Activated naive CD8-positive, alpha-beta T cell (primary cell): ENCODE data around the gene ANKRD63.

Experiments
- H3K27ac Mint-ChIP-seq: one replicate; pipeline ENCODE4 v1.8.0; 2021; ENCODE audit warnings: mixed read lengths
- H3K27me3 Mint-ChIP-seq: one replicate; pipeline ENCODE4 v1.8.0; 2021; ENCODE audit warnings: mixed read lengths
- H3K36me3 Mint-ChIP-seq: one replicate; pipeline ENCODE4 v1.8.0; 2021; ENCODE audit warnings: mixed read lengths
- H3K4me1 Mint-ChIP-seq: one replicate; pipeline ENCODE4 v1.8.0; 2021; ENCODE audit warnings: low read depth, mixed read lengths
- H3K4me3 Mint-ChIP-seq: one replicate; pipeline ENCODE4 v1.8.0; 2021; ENCODE audit warnings: mild to moderate bottlenecking, mixed read lengths
- H3K9me3 Mint-ChIP-seq: one replicate; pipeline ENCODE4 v1.8.0; 2021; ENCODE audit warnings: low read depth, mixed read lengths

Gene ANKRD63

GRCh38 chr15:40281801-40282146 lies 1.1 kb downstream of the ANKRD63 start:
- no peaks in the 10 kb centered on the region for H3K9me3 Mint-ChIP-seq
- H3K4me3 Mint-ChIP-seq = no peak overlapping the region

GRCh38 chr15:40281057-40281800 lies 1.6 kb downstream of the ANKRD63 start:
- H3K9me3 Mint-ChIP-seq = no peaks in the 10 kb centered on the region
- H3K27me3 Mint-ChIP-seq = peaks cover 7% of the 10 kb centered on the region
- peak overlapping the region; percentile 61 for H3K4me3 Mint-ChIP-seq
- peak overlapping the region; percentile 68 for H3K27ac Mint-ChIP-seq
- H3K4me1 Mint-ChIP-seq = peaks cover 7% of the 10 kb centered on the region
- H3K36me3 Mint-ChIP-seq = no peaks in the 10 kb centered on the region

More at GRCh38 chr15:40281801-40282146, 1.1 kb downstream of the ANKRD63 start:
- no peak overlapping the region for H3K27ac Mint-ChIP-seq
- H3K27me3 Mint-ChIP-seq = peaks cover 7% of the 10 kb centered on the region
- no peaks in the 10 kb centered on the region for H3K36me3 Mint-ChIP-seq
- H3K4me1 Mint-ChIP-seq = peaks cover 7% of the 10 kb centered on the region

GRCh38 chr15:40280260-40281056 lies 2.4 kb downstream of the ANKRD63 start:
- Mint-ChIP-seq H3K27ac (no peak overlapping the region), H3K4me1 (peaks cover 7% of the 10 kb centered on the region), H3K9me3 (no peaks in the 10 kb centered on the region), H3K36me3 (no peaks in the 10 kb centered on the region), H3K27me3 (peaks cover 7% of the 10 kb centered on the region), H3K4me3 (no peak overlapping the region)

- H3K4me1 Mint-ChIP-seq = peaks cover 9% of the 10 kb centered on the region
- no peaks in the 10 kb centered on the region for H3K9me3 Mint-ChIP-seq
- no peak overlapping the region for H3K27ac Mint-ChIP-seq
- no peaks in the 10 kb centered on the region for H3K36me3 Mint-ChIP-seq
- peaks cover 7% of the 10 kb centered on the region for H3K27me3 Mint-ChIP-seq
- no peak overlapping the region for H3K4me3 Mint-ChIP-seq
These were observed 3.3 kb downstream of the ANKRD63 start for GRCh38 chr15:40279437-40280141.

GRCh38 chr15:40278026-40278425 lies 4.8 kb downstream of the ANKRD63 start:
- no peaks in the 10 kb centered on the region for H3K9me3 Mint-ChIP-seq

GRCh38 chr15:40277471-40277870 lies 5.4 kb downstream of the ANKRD63 start:
- Mint-ChIP-seq H3K9me3 (no peaks in the 10 kb centered on the region), H3K36me3 (no peaks in the 10 kb centered on the region), H3K4me1 (peaks cover 9% of the 10 kb centered on the region), H3K4me3 (no peak overlapping the region), H3K27me3 (peaks cover 7% of the 10 kb centered on the region), H3K27ac (no peak overlapping the region)

More at GRCh38 chr15:40278026-40278425, 4.8 kb downstream of the ANKRD63 start:
- Mint-ChIP-seq H3K36me3 (no peaks in the 10 kb centered on the region), H3K27me3 (peaks cover 7% of the 10 kb centered on the region), H3K4me1 (peaks cover 9% of the 10 kb centered on the region), H3K4me3 (no peak overlapping the region), H3K27ac (no peak overlapping the region)

GRCh38 chr15:40276927-40277326 lies 5.9 kb downstream of the ANKRD63 start:
- no peaks in the 10 kb centered on the region for H3K36me3 Mint-ChIP-seq
- H3K4me1 Mint-ChIP-seq = peaks cover 9% of the 10 kb centered on the region
- no peak overlapping the region for H3K4me3 Mint-ChIP-seq
- H3K9me3 Mint-ChIP-seq = no peaks in the 10 kb centered on the region
- peaks cover 7% of the 10 kb centered on the region for H3K27me3 Mint-ChIP-seq
- no peak overlapping the region for H3K27ac Mint-ChIP-seq

GRCh38 chr15:40275954-40276353 lies 6.9 kb downstream of the ANKRD63 start:
- Mint-ChIP-seq H3K4me3 (no peak overlapping the region), H3K27me3 (peaks cover 7% of the 10 kb centered on the region), H3K4me1 (peaks cover 9% of the 10 kb centered on the region), H3K27ac (no peak overlapping the region), H3K36me3 (no peaks in the 10 kb centered on the region), H3K9me3 (no peaks in the 10 kb centered on the region)

- H3K9me3 Mint-ChIP-seq = no peaks in the 10 kb centered on the region
- peaks cover 7% of the 10 kb centered on the region for H3K27me3 Mint-ChIP-seq
- H3K4me1 Mint-ChIP-seq = peaks cover 9% of the 10 kb centered on the region
- no peak overlapping the region for H3K27ac Mint-ChIP-seq
- H3K4me3 Mint-ChIP-seq = no peak overlapping the region
- no peaks in the 10 kb centered on the region for H3K36me3 Mint-ChIP-seq
These were observed 7.3 kb downstream of the ANKRD63 start for GRCh38 chr15:40275523-40275922.

- no peak overlapping the region for H3K27ac Mint-ChIP-seq
- H3K9me3 Mint-ChIP-seq = no peaks in the 10 kb centered on the region
- no peak overlapping the region for H3K4me3 Mint-ChIP-seq
- H3K36me3 Mint-ChIP-seq = no peaks in the 10 kb centered on the region
- peaks cover 7% of the 10 kb centered on the region for H3K27me3 Mint-ChIP-seq
- H3K4me1 Mint-ChIP-seq = peaks cover 9% of the 10 kb centered on the region
These were observed 8.3 kb downstream of the ANKRD63 start for GRCh38 chr15:40274350-40275274.

GRCh38 chr15:40273428-40273827 lies 9.4 kb downstream of the ANKRD63 start:
- H3K27ac Mint-ChIP-seq = no peak overlapping the region
- no peak overlapping the region for H3K4me3 Mint-ChIP-seq
- peaks cover 2% of the 10 kb centered on the region for H3K27me3 Mint-ChIP-seq
- peaks cover 5% of the 10 kb centered on the region for H3K4me1 Mint-ChIP-seq
- no peaks in the 10 kb centered on the region for H3K9me3 Mint-ChIP-seq
- H3K36me3 Mint-ChIP-seq = no peaks in the 10 kb centered on the region

- H3K27ac Mint-ChIP-seq = no peak overlapping the region
- H3K27me3 Mint-ChIP-seq = no peaks in the 10 kb centered on the region
- no peaks in the 10 kb centered on the region for H3K9me3 Mint-ChIP-seq
- H3K4me3 Mint-ChIP-seq = no peak overlapping the region
- H3K36me3 Mint-ChIP-seq = no peaks in the 10 kb centered on the region
- peaks cover 5% of the 10 kb centered on the region for H3K4me1 Mint-ChIP-seq
These were observed 10.3 kb downstream of the ANKRD63 start for GRCh38 chr15:40272485-40273056.

- Mint-ChIP-seq H3K9me3 (no peaks in the 10 kb centered on the region), H3K27ac (no peak overlapping the region), H3K4me3 (no peak overlapping the region), H3K27me3 (no peaks in the 10 kb centered on the region), H3K36me3 (no peaks in the 10 kb centered on the region), H3K4me1 (peaks cover 2% of the 10 kb centered on the region)
These were observed 11.0 kb downstream of the ANKRD63 start for GRCh38 chr15:40271685-40272484.
